Measurements from ENCODE around the gene NDEL1.

Gene NDEL1

GRCh38 chr17:8484465-8484864 lies 48.8 kb downstream of the NDEL1 start:
- H3K27ac ChIP-seq (ENCODE audit: extremely low read depth, low read depth, low read length): no peak overlapping the region
- H3K4me3 ChIP-seq (ENCODE audit: low read depth, low read length): no peak overlapping the region
- ChIA-PET POLR2A (no interaction called here), CTCF (interaction anchor here (1.6 kb wide), 1 partner anchor 75 kb away, joined by 4 read pairs; no protein-coding TSS in a partner anchor)
- H3K36me3 ChIP-seq (ENCODE audit: control insufficient read depth in 2 of 2, insufficient read depth in 1 of 2, low read length in 2 of 2): peaks cover 73 to 99% of the 10 kb centered on the region in 2 experiments
- no peaks in the 10 kb centered on the region for H3K9me3 ChIP-seq (ENCODE audit: control insufficient read depth, insufficient read depth, low read depth, low read length)
- no peaks in the 10 kb centered on the region for H3K4me1 ChIP-seq (ENCODE audit: control insufficient read depth, insufficient read depth, low read length)
- no peak for TF ChIP-seq ZNF433 (tag by site-specific recombination; IDR thresholded peaks at IDR 0.05; ENCODE audit: low read depth)
- no peak for TF ChIP-seq KLF8 (tag by site-specific recombination; IDR thresholded peaks at IDR 0.05)
- TF ChIP-seq TSHZ1 (tag by site-specific recombination; IDR thresholded peaks at IDR 0.05; ENCODE audit: borderline replicate concordance): no peak
- no peak for TF ChIP-seq ZNF155 (tag by site-specific recombination; IDR thresholded peaks at IDR 0.05)
- no peak for TF ChIP-seq SCRT1 (tag by site-specific recombination; IDR thresholded peaks at IDR 0.05; ENCODE audit: borderline replicate concordance)
- TF ChIP-seq PRDM4 (tag by site-specific recombination; IDR thresholded peaks at IDR 0.05): no peak
- no peak for TF ChIP-seq ZNF148 (tag by site-specific recombination; IDR thresholded peaks at IDR 0.05; ENCODE audit: borderline replicate concordance)
- peak; percentile 18 for TF ChIP-seq SETDB1 (IDR thresholded peaks at IDR 0.05; ENCODE audit: insufficient read length, low read length)
- no peak for TF ChIP-seq PRDM1 (tag by site-specific recombination; IDR thresholded peaks at IDR 0.05)
- no peak for TF ChIP-seq ZFP69B (tag by site-specific recombination; IDR thresholded peaks at IDR 0.05)
- TF ChIP-seq WT1 (tag by site-specific recombination; IDR thresholded peaks at IDR 0.05): no peak
- TF ChIP-seq ZNF157 (tag by site-specific recombination; IDR thresholded peaks at IDR 0.05): peak; percentile 53
- no peak for TF ChIP-seq ZNF777 (tag by site-specific recombination; IDR thresholded peaks at IDR 0.05; ENCODE audit: borderline replicate concordance)
- no peak for TF ChIP-seq ZSCAN18 (tag by site-specific recombination; IDR thresholded peaks at IDR 0.05)

- Histone ChIP-seq H3K4me3 (ENCODE audit: low read depth, low read length) (no peak overlapping the region), H3K36me3 (ENCODE audit: control insufficient read depth in 2 of 2, insufficient read depth in 1 of 2, low read length in 2 of 2) (peaks cover 80 to 99% of the 10 kb centered on the region in 2 experiments), H3K4me1 (ENCODE audit: control insufficient read depth, insufficient read depth, low read length) (no peaks in the 10 kb centered on the region), H3K9me3 (ENCODE audit: control insufficient read depth, insufficient read depth, low read depth, low read length) (no peaks in the 10 kb centered on the region), H3K27ac (ENCODE audit: extremely low read depth, low read depth, low read length) (no peak overlapping the region)
- TF ChIP-seq ZNF677 (tag by site-specific recombination; IDR thresholded peaks at IDR 0.05): no peak
- no peak for TF ChIP-seq ZNF404 (tag by site-specific recombination; IDR thresholded peaks at IDR 0.05)
- no peak for TF ChIP-seq BCL11B (tag by site-specific recombination; IDR thresholded peaks at IDR 0.05; ENCODE audit: low read depth)
- TF ChIP-seq ZNF658 (tag by site-specific recombination; IDR thresholded peaks at IDR 0.05): no peak
- TF ChIP-seq ZNF626 (tag by site-specific recombination; IDR thresholded peaks at IDR 0.05): no peak
- TF ChIP-seq ZNF18 (tag by site-specific recombination; IDR thresholded peaks at IDR 0.05): no peak
- no peak for TF ChIP-seq ZNF324 (tag by site-specific recombination; IDR thresholded peaks at IDR 0.05)
- no peak for TF ChIP-seq ZNF23 (tag by site-specific recombination; IDR thresholded peaks at IDR 0.05; ENCODE audit: borderline replicate concordance)
- TF ChIP-seq REPIN1 (tag by site-specific recombination; IDR thresholded peaks at IDR 0.05; ENCODE audit: low read depth): no peak
- ChIA-PET POLR2A (no interaction called here), CTCF (interaction anchor here (0.7 kb wide), 1 partner anchor 424 kb away, joined by 4 read pairs; no protein-coding TSS in a partner anchor)
Measured at GRCh38 chr17:8485491-8485890, 49.8 kb downstream of the NDEL1 start.

Data from HEK293 (cell line).